Lung (tissue), 12 donors: ENCODE measurements around the gene SDK1. TPM values are rescaled to one million over a fixed set of nuclear protein-coding genes. Genes with fewer than 3 reads are reported as not detected.

Source experiments
- ATAC-seq: fragments of 200-7000 bp; cut with Tn5 transposase; one replicate; pipeline ENCODE4 v1.9.1; 2020; ENCODE audit warnings: moderate number of reproducible peaks; ENCODE audit not compliant: insufficient read depth, low FRiP score
- DNase-seq, 3 donors: peaks; one replicate each; pipeline ENCODE4 v3.0.0-alpha.2; 2013 to 2017
- H3K27ac ChIP-seq, 2 donors: one replicate each; pipeline ENCODE4 v1.5.1; 2013; ENCODE audit warnings: mild to moderate bottlenecking in 2 of 2, moderate library complexity in 2 of 2, control low read depth in 1 of 2, inconsistent platforms in 1 of 2, low read depth in 1 of 2, low read length in 1 of 2
- H3K27me3 ChIP-seq, 3 donors: one replicate each; pipeline ENCODE4 v1.5.1; 2013; ENCODE audit warnings: low read length in 2 of 3; ENCODE audit not compliant: control insufficient read depth in 3 of 3, insufficient read depth in 3 of 3
- H3K36me3 ChIP-seq, 4 donors: one replicate each; pipeline ENCODE4 v1.5.1; 2013; ENCODE audit warnings: low read length in 4 of 4, mild to moderate bottlenecking in 1 of 4, moderate library complexity in 1 of 4; ENCODE audit not compliant: control insufficient read depth in 4 of 4, insufficient read depth in 4 of 4
- H3K4me1 ChIP-seq, 5 donors: one replicate each; pipeline ENCODE4 v1.5.1; 2013; ENCODE audit warnings: low read length in 5 of 5, mild to moderate bottlenecking in 2 of 5, moderate library complexity in 1 of 5; ENCODE audit not compliant: control insufficient read depth in 5 of 5, insufficient read depth in 5 of 5
- H3K4me3 ChIP-seq: one replicate; pipeline ENCODE4 v1.5.1; 2013; ENCODE audit warnings: mild to moderate bottlenecking, control low read depth, moderate library complexity
- H3K9ac ChIP-seq, 2 donors: one replicate each; pipeline ENCODE4 v1.5.1; 2013; ENCODE audit warnings: low read length in 2 of 2, control low read depth in 1 of 2; ENCODE audit not compliant: insufficient read depth in 1 of 2
- H3K9me3 ChIP-seq, 4 donors: one replicate each; pipeline ENCODE4 v1.5.1; 2013; ENCODE audit warnings: low read length in 3 of 4, mild to moderate bottlenecking in 1 of 4, moderate library complexity in 1 of 4; ENCODE audit not compliant: control insufficient read depth in 4 of 4, insufficient read depth in 3 of 4
- WGBS, 2 donors: extraction: QIAGEN DNeasy Blood & Tissue Kit; methylation state at CpG; one replicate each; pipeline ENCODE4 v1.1.7; 2013; 5-methylcytosine and 5-hydroxymethylcytosine counted together
- polyA plus RNA-seq, 2 donors: library from polyadenylated mRNA; stranded (reverse); fragments of 200-250 nt; gene quantifications; one replicate each; pipeline ENCODE4 v1.2.1, GENCODE V29; 2013
- total RNA-seq, 2 donors: library from RNA; depleted of rRNA in 1 of 2; stranded (reverse); fragments of >200 nt in 1 of 2; gene quantifications; one replicate each; pipeline ENCODE4 v1.2.1, GENCODE V29; 2014 to 2021
- TF ChIP-seq, protein P1 (sequence below): IDR thresholded peaks from 2 replicates; pipeline ENCODE4 v1.5.1; 2012; ENCODE audit warnings: mild to moderate bottlenecking; ENCODE audit errors: control extremely low read depth, extremely low read depth
- donor health status: control.
- donor health status: control.
- donor health status: Bipolar disorder and iron deficiency.
- donor health status: healthy.
- donor health status: DM: yes; HTN: yes; CAD: no.

SDK1 gene
- total and polyA plus RNA-seq, 4 donors = 3.7 to 30.1 (median 12.7) TPM

DNA sequence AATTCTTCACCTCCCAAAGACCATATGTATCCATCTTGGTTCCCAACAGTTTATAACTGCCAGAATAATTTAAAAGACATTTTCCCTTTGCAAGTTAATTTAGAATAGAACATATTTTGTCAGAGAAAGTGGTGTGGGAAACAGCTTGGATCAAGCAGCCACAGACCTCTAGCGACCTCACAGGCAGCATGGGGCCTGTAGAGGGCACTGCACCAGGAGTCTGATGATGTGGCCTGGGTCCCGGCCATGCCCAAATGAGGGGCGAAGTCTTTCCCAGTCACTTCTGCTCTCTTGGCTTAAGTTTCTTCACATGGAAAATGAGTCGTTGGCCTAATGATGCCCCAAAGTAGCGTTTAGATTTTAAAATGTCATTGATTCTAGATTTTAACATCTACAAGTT is 243.2 kb downstream of the SDK1 start:
- ATAC-seq (no peak), DNase-seq (no peak)
- Histone ChIP-seq H3K9ac (no peak overlapping the region), H3K4me1 (peaks cover 0 to 5% (median 1%) of the 10 kb centered on the region in 5 donors), H3K36me3 (no peaks in the 10 kb centered on the region), H3K9me3 (peaks cover 0 to 2% (median 0%) of the 10 kb centered on the region in 4 donors), H3K4me3 (no peak overlapping the region), H3K27ac (no peak overlapping the region), H3K27me3 (no peaks in the 10 kb centered on the region)
- 79 to 81% methylated on average over 5 of the region's 5 CpGs for WGBS, 2 donors
- TF ChIP-seq, protein P1, sequence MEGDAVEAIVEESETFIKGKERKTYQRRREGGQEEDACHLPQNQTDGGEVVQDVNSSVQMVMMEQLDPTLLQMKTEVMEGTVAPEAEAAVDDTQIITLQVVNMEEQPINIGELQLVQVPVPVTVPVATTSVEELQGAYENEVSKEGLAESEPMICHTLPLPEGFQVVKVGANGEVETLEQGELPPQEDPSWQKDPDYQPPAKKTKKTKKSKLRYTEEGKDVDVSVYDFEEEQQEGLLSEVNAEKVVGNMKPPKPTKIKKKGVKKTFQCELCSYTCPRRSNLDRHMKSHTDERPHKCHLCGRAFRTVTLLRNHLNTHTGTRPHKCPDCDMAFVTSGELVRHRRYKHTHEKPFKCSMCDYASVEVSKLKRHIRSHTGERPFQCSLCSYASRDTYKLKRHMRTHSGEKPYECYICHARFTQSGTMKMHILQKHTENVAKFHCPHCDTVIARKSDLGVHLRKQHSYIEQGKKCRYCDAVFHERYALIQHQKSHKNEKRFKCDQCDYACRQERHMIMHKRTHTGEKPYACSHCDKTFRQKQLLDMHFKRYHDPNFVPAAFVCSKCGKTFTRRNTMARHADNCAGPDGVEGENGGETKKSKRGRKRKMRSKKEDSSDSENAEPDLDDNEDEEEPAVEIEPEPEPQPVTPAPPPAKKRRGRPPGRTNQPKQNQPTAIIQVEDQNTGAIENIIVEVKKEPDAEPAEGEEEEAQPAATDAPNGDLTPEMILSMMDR = no peak

DNA sequence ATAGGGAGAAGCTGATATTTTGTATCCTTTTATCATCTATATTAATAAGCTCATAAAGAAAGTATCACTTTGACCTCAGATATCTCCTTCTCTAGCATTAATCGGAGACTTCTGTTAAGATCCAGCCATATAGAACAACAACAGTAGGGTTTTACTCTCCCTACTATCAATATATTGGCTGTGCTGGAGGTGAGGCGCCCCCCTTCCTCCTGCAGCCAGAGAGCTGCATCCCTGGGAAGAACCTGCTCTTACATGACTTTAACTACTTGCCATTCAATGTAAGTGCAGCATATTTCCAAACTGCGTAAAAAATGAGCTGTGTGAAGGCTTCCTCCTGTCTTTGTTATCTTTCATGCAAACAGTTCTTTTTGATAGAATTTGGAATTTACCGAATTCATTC is 247.8 kb downstream of the SDK1 start:
- Histone ChIP-seq H3K36me3 (no peaks in the 10 kb centered on the region), H3K4me1 (peaks cover 0 to 19% (median 0%) of the 10 kb centered on the region in 5 donors), H3K9ac (no peak overlapping the region), H3K27me3 (no peaks in the 10 kb centered on the region), H3K27ac (no peak overlapping the region), H3K4me3 (no peak overlapping the region), H3K9me3 (peaks cover 0 to 3% (median 0%) of the 10 kb centered on the region in 4 donors)
- ATAC-seq (no peak), DNase-seq (no peak)
- WGBS, 2 donors = 61 to 71% methylated on average over 4 of the region's 4 CpGs
- TF ChIP-seq, protein P1 = no peak

DNA sequence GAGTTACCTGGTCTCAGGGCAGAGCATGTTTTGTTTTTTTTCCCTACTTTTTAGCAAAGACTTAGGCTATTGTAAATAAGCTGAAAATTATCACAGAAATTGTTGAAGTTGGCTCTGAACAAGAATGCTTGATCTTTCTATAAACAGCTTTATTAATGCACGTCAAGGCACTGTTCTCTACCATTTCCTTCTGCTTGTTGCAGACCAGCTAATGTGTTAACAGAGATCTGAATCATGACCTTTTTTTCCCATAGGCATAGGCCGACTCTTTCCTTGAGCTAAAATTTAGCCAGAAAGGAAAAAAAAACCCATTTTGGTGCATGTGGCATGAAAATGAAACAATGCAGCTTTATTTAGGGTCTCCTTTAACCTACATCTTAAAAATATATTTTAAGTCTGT is 248.5 kb downstream of the SDK1 start:
- TF ChIP-seq, protein P1 = no peak
- Histone ChIP-seq H3K27ac (no peak overlapping the region), H3K4me1 (peaks cover 0 to 19% (median 0%) of the 10 kb centered on the region in 5 donors), H3K36me3 (no peaks in the 10 kb centered on the region), H3K4me3 (no peak overlapping the region), H3K9ac (no peak overlapping the region), H3K9me3 (peaks cover 0 to 3% (median 0%) of the 10 kb centered on the region in 4 donors), H3K27me3 (no peaks in the 10 kb centered on the region)
- no peak for DNase-seq
- no peak for ATAC-seq
- 46 to 60% methylated on average over 2 of the region's 2 CpGs for WGBS, 2 donors

DNA sequence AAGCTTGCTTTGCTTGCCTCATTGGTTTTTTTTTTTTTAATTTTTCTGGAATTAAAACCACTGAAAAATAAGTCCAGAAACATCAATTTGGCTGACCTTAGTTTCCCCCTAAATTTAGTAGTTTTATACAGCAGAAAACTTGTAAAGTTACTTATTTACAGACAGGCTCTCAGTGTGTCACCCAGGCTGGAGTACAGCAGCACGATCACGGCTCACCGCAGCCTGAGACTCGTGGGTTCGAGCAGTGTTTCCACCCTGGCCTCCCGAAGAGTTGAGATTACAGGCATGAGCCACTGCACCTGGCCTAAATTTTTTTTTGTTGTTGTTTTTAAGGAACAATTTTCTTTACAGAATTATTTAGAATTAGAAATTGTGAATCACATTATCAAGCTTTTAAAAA is 250.5 kb downstream of the SDK1 start:
- no peak for ATAC-seq

More for the DNA sequence above, 250.5 kb downstream of the SDK1 start:
- TF ChIP-seq, protein P1 = no peak
- Histone ChIP-seq H3K4me3 (no peak overlapping the region), H3K27me3 (no peaks in the 10 kb centered on the region), H3K9ac (no peak overlapping the region), H3K4me1 (peaks cover 0 to 19% (median 0%) of the 10 kb centered on the region in 5 donors), H3K9me3 (peaks cover 0 to 1% (median 0%) of the 10 kb centered on the region in 4 donors), H3K36me3 (no peaks in the 10 kb centered on the region), H3K27ac (no peak overlapping the region)
- DNase-seq = no peak
- WGBS, 2 donors = 90 to 93% methylated on average over 6 of the region's 6 CpGs
